GM21447 (cell line): ENCODE measurements around the gene RABGAP1L.
"Not testable (repeated sequence)": the region's sequence is repeated elsewhere in the genome, so short reads cannot be mapped to it uniquely, and the experiment has no call there.

ENCODE experiments used
- ATAC-seq: cut with Tn5 transposase; IDR thresholded peaks from one replicate; pipeline ENCODE4 v1.9.1; 2021; ENCODE audit not compliant: unreplicated experiment

The RABGAP1L gene

DNA sequence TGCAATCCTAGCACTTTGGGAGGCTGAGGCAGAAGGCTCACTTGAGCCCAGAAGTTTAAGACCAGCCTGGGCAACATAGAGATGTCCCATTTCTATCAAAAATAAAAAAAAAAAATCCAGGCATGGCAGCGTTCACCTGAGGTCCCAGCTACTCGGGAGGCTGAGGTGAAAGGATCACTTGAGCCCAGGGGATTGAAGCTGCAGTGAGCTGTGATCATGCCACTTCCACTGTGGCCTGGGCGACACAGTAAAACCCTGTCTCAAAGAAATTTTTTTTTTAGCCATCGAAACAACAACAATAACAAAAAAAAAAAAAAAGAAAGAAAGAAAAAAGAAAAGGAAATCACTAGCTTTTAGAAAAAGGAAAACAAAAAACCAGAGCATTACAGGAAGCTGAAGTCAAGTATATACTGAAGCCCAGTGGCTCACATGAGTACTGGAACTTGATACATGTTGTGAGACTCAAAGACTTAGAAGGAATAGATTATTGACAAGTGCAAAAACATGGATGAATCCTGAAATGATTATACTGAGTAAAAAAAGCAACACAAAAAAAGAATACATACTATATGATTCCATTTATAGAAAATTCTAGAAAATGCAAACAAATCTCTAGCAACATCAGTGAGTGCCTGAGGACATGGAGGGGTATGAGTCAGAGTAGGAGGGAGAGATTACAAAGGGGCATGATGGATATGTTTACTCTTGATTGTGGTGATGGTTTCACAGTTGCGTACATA lies 6.1 kb upstream of the RABGAP1L start:
- no peak for ATAC-seq

DNA sequence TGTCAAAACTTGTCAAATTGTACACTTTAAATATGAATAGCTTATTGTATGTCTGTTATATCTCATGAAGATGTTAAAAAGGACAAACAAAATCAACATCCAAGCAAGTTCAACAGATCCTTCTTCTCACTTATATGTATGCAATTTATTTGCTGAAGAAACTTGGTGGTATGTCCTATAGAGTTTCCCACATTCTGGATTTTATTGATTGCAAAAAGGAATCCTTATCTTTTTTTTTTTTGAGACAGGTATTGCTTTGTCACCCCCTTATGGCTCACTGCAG lies 5.6 kb upstream of the RABGAP1L start:
- ATAC-seq: no peak

DNA sequence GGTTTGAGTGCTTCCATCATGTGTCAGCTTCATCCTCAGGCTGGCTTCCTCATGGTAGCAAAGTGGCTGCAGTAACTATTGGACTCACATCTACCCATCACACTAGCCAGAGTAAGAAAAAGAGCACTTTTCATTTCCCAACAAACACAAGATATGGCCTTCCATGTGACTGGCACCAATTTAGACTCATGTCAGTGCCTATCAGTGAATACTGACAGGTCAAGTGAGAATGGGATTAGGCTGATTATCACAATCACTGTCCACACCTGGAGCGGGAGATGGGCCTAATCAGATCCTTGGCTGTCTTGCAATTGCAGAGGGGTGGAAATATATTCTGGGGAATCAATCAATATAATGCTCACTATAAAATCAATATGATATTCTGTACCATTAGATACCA lies 2.9 kb upstream of the RABGAP1L start:
- ATAC-seq: no peak

DNA sequence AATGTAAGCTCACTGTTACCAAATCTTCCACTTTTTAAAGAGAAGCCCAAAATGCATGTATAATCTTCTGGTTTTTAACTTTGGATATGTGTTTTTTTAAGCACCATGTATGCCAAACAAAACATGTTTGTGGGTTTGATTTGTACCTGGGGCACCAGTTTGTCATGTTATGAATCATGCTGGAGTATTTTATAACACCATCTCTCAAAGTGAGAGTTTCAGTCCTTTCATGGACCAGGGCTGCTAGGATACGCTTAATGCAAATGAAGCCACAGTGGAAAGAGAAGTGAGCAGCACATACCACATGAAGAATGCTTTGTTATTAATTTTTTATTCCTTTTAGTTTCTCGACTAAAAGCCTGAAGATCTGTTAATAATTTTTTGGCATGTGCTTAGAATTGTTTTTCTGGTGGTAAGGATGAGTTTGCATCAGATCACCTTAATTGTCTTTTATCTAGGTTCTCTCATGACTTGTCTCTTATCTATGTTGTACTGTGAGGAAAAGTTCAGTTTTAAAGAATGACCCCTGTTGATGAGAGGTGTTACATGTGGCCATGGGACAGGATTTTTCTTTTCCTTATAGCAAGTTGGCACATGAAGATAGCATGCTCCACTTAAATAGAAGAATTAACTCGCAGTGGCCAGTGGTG lies 2.0 kb upstream of the RABGAP1L start:
- peak; percentile 42 for ATAC-seq

DNA sequence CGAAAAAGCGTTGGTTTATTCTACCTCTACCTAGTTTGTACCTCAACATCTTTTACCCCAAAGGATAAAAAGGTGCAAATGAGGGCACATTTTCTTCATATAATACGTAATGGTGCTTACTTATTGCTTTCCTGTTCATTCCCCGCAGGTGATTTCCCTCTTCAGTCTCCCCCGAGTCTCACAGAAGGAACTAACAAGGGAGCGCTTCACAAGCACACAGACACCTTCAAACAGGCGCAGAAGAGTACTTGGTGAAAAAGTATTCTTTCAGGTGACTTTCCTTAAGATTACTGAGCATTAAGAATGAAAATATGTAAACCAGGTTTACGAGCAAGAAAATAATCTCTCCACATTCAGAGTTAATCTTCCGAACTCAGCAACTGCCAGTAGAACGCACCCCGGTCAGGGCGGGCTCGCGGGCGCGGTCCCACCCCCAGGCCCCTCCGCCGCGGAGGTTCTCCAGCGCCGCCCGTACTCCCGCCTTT lies 511 bp upstream of the RABGAP1L start:
- no peak for ATAC-seq

DNA sequence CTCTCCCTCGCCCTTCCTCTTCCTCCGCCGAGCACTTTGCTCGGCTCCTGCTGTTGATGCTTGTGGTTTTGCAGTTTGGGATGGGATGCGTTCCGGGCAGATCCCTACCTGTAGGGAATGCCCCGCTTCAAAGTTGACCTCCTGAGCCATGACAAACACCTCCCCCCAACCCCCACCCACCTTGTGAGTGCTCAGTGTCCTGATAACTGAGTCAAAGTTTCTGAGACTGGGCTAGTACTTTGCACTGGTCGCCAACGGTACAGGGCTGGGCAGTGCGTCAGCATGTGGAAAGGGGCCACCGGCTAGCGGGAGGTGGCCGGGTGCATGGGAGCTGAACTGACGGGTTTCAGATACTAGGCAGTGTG lies 771 bp downstream of the RABGAP1L start:
- ATAC-seq: peak; percentile 15

DNA sequence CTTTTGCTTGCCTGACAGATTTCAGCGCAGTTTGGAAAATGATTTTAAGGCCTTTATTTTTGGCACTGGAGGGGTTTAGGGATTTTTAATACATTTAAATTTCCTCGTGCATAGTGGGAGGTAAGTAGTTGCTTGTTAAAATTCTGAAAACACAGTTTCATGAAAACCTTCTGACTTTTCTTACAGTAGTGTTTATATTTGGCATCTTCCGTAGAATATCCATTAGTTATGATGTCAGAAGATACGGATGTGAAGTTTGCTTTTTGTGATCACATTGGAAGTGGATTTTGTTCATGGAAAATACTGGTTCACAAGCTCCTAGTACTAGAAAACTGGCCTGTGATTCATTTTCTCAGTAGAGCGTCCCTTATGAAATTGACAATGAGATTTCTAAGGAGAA lies 1.3 kb downstream of the RABGAP1L start:
- ATAC-seq: no peak

DNA sequence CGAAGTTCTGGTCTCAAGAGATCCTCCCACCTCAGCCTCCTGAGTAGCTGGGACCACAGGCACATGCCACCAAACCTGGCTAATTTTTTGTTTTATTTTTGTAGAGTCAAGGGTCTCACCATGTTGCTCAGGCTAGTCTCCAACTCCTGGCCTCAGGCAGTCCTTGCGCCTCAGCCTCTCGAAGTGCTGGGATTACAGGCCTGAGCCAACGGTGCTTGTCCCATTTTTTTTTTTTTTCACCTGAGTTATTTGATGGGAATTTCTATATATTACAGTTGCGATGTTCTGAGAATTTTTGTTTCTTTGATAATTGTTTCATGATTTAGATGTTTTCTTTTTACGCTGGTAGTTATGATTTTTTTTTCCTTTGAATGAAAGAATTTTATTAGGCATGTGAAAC lies 2.5 kb downstream of the RABGAP1L start:
- no peak for ATAC-seq

DNA sequence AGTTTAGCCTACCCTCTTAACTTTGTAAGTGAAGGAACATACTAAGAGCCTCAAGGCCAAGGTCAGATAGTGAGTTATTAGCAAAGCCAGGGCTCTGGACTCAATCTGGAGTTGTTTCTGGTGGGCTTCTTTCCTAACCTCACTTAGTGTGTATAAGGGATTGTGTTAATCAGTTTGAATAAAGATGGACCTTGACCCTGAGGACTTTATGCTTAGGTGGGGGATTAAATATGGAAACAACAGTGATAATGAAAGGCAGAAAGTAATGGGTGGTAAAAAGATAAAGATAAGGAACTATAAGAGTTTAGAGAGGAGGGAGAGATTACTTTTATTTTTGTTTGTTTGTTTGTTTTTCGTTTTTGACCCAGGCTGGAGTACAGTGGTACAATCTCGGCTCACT lies 5.5 kb downstream of the RABGAP1L start:
- no peak for ATAC-seq

DNA sequence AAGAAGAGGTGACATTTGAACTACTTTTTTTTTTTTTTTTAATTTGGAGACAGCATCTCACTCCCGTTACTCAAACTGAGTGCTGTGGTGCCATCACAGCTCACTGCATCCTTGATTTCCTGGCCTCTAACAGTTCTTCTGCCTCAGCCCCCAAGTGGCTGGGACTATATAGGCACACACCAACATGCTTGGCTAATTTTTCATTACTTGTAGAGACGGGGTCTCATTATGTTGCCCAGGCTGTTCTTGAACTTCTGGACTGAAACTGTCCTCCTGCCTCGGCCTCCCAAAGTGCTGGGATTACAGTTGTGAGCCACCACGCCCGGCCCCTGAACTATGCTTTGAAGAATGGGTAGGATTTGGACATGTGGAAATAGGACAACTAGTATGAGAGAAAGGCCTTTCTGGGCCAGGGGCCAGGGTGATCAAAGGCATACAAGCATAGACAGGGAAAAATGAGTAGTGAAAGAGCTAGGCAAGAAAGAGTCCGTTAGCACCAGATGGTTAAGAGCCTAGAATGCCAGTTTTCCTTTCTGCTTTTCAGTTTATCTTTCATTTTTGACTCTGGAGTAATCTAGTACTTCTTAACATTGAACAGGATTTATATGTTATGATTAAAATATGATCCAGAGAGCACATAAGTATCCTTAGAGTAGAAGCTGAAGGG lies 6.3 kb downstream of the RABGAP1L start:
- ATAC-seq: no peak

DNA sequence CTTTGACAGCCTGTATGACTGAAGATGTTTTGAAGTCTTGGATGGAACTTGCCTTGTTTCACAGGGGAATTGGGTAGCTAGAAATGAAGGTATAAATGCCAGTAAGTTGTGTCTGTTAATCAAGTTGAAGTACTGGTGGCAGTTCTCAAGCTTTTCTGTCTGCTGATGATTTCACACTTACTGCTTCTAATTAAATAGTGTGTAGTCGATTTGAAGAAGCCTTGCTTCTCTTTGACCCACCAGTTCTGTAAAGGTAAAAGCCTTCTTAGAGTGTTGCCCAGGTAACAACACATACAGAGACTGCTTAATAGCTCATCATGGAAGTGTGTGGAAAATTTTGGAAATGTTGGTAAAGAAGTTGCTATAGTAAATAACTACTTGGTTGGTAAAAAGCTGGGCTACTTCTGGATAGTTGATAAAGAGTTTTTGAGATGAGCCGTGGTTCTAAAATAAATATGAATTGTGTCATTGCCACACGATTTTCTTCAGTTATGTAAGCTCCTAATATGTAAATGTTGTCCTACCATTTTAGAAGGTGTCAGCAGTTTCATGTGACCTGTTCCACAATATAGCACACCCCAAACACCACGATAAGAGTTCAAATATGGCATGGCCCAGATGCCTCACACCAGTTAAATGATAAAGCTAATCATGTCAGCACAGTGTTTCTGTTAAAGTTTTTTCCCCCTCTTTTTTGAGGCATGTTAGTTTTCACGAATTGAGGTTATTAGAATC lies 7.4 kb downstream of the RABGAP1L start:
- ATAC-seq: no peak

DNA sequence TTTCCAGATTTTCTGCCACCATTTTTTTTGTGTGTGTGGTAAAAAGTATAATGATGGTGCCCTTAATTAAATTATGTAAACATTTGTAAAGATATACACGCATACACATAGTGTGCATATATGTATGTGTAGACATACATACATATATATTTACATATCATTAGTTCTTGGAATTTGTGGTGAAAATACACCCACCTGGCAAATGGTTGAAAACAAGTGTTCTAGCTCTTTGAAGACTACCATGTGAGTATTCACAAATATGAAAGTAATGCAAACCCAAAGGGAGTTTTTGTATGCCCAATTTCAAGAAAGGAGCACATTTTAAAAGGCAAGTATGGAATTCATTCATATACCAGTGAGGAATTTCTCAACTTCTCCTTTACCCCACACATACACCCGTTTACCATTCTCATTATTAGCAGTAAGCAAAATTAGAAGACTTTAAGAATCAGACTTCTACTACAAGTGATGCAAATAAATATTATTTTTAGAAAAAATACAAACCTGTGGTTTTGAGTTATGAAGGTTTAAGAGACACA lies 8.0 kb downstream of the RABGAP1L start:
- no peak for ATAC-seq

DNA sequence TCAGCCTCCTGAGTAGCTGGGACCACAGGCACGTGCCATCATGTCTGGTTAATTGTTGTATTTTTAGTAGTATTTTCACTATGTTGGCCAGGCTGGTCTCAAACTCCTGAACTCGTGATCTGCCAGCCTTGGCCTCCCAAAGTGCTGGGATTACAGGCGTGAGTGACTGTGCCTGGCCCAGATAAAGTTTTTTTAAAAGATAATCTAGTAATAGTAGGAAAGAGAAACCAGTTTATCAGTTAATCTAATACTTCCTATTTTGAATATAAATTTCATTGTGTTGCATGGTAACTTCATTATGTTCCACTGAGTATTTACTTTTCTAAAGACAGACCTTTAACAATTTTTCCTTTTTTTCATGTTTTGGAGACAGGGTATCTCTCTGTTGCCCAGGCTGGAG lies 10.0 kb downstream of the RABGAP1L start:
- no peak for ATAC-seq

DNA sequence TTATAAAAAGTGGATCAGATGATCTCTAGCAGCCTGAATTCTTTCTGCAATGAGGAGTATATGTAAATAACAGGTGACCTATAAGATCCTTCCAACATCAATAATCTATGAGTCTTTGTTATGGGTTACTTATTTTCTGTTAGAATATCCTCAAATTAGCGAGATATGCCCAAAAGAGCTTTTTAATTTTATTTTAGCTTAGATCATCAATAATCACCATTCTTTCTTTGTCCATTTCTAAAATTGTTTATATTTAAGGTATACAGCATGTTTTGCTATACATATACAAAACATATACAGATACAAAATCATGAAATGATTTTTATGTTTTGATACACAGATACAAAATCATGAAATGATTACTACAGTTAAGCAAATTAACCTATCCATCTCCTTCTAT lies 11.8 kb downstream of the RABGAP1L start:
- ATAC-seq: no peak

DNA sequence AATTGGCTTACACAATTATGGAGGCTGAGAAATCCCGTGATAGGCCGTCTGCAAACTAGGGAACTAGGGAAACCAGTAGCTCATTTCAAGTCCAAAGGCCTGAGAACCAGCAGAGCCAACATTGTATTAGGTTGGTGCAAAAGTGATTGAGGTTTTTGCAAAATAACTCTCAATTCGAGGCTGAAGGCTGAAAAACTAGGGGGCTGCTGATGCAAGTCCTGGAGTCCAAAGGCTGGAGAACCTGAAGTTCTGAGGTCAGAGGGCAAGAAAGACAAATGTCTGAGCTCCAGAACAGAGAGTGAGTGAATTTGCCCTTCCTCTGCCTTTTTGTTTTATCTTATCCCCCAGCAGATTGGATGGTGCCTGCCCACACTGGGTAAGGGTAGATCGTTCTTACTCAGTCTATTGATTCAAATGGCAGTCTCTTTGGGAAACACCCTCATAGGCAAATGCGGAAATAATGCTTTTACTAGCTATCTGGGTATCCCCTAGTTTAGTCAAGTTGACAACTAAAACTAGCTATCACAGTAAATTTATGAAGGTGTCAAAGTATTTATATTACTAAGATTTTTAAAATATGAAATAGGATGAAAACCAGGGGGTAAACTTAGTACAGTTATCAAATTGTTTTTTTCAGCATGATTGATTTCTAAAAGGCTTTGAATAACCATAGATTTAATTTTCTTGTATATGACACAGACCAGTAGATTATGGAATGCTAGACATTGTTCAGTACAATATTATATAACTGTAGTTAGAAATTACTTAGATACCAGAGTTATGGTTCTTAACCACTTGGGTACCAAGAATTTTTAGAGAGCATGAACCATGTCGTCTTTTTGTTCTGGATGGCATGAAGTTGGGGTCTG lies 15.4 kb downstream of the RABGAP1L start:
- no peak for ATAC-seq

DNA sequence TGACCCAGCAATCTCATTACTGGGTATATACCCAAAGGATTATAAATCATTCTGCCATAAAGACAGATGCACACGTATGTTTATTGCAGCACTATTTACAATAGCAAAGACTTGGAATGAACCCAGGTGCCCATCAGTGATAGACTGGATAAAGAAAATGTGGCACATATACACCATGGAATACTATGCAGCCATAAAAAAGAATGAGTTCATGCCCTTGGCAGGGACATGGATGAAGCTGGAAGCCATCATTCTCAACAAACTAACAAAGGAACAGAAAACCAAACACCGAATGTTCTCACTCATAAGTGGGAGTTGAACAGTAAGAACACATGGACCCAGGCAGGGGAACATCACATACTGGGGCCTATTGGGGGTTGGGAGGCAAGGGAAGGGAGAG lies 19.1 kb downstream of the RABGAP1L start:
- ATAC-seq: not testable (repeated sequence)

DNA sequence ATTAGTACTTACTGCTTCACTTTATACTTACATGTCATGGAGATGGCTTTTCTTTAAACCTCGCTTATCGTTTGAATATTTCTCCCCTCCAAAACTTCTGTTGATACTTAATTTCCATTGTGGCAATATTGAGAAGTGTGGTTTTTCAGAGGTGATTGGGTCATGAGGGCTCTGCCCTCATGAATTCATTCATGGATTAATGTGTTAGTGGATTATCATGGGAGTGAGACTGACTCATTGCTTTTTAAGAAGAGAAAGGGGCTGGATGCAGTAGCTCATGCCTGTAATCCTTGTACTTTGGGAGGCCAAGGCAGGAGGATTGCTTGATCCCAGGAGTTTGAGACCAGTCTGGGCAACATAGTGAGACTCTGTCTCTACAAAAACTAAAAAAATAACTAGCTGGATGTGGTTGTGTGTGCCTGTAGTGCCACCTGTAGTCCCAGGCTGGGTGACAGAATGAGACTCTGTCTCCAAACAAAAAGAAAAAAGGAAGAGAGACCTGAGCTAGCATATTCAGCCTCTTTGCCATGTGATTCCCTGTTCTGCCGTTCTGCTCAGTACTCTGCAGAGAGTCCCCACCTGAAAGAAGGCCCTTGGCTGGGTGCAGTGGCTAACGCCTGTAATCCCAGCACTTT lies 30.2 kb downstream of the RABGAP1L start:
- ATAC-seq: no peak

DNA sequence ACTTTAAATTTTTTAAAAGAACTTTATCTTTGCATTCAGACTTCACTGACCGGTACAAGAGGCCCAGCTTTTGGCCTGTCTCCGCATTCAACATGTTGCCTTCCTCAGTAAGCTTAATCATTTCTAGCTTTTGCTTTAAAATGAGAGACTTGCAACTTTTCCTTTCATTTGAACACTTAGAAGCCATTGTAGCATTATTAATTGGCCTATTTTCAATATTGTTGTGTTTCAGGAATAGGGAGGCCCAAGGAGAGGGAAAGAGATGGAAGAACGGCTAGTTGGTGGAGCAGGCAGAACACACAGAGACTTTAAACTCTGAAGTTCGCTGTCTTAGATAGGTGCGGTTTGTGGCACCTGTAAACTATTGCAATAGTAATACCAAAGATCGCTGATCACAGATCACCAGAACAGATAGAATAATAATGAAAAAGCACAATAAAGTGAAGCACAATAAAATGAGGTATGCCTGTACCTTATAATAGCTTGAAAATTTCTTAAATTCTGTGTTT lies 31.4 kb downstream of the RABGAP1L start:
- no peak for ATAC-seq

DNA sequence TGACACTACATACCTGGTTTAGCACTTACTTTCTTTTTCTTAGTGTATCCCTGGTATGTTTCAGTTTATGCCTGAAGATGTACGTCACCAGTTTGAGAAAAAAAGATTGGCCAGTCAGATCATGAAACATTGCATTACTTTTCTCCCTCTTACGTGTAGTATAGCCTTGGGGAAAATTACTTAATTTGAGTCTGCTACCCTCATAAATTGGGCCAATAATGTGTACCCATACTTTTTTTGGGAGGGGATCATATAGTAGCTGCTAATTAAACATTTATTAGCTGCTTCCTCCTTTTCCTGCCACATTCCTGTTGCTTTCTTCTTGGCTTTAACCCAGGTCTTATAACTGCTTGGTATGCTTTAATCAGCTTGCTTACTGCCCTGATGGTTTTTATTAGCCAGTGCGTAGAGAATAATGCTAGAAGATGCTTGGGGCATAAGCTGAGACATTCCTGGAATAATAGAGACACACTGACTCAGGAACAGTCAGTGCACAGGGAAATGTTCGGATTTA lies 32.1 kb downstream of the RABGAP1L start:
- no peak for ATAC-seq

DNA sequence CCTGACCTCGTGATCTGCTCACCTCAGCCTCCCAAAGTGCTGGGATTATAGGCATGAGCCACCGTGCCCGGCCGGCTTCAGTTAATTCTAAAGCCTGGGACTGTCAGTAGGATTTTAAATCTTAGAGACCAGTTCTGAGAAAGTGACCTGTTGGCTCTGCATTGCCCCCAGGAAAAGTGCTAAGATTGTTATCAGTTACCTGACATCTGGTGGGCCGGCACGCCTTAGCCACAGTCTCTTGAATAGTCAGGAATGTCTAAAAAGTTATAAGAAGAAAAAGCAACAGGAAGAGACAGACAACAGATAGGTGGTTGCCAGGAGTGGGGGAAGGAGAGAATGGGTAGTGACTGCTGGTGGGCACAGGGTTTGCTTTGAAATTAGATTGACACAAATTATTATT lies 35.1 kb downstream of the RABGAP1L start:
- no peak for ATAC-seq
